Neural progenitor cell (in vitro differentiated cells): ENCODE measurements around the gene TUBB4B. TPM values are rescaled to one million over a fixed set of nuclear protein-coding genes. Genes with fewer than 3 reads are reported as not detected.

Experiments used
- DNase-seq: peaks from one replicate; pipeline ENCODE4 v3.0.0-alpha.2; 2016; ENCODE audit warnings: low spot score
- H2AFZ ChIP-seq: fragments of 200-600 bp; sonication (generic); replicated peaks from 2 replicates; pipeline ENCODE4 v1.6.1; 2016; ENCODE audit warnings: antibody characterized with exemption
- H3F3A ChIP-seq: fragments of 200-600 bp; sonication (generic); 2 replicates; pipeline ENCODE4 v1.6.1; 2016; ENCODE audit warnings: antibody characterized with exemption, low read depth
- H3K27ac ChIP-seq: fragments of 200-600 bp; sonication (generic); 2 replicates; pipeline ENCODE4 v1.5.1; 2016; ENCODE audit warnings: mild to moderate bottlenecking
- H3K27me3 ChIP-seq: fragments of 200-600 bp; sonication (generic); 2 replicates; pipeline ENCODE4 v1.6.1; 2016; ENCODE audit warnings: mild to moderate bottlenecking, moderate library complexity
- H3K36me3 ChIP-seq: fragments of 200-600 bp; sonication (generic); 2 replicates; pipeline ENCODE4 v1.5.1; 2016
- H3K4me1 ChIP-seq: fragments of 200-600 bp; sonication (generic); 2 replicates; pipeline ENCODE4 v1.6.1; 2016; ENCODE audit warnings: mixed run types
- H3K4me2 ChIP-seq: fragments of 200-600 bp; sonication (generic); 2 replicates; pipeline ENCODE4 v1.6.1; 2016
- H3K4me3 ChIP-seq: fragments of 200-600 bp; sonication (generic); 2 replicates; pipeline ENCODE4 v1.5.1; 2016
- H3K79me2 ChIP-seq: fragments of 200-600 bp; sonication (generic); 2 replicates; pipeline ENCODE4 v1.6.1; 2016; ENCODE audit warnings: low read depth
- H3K9ac ChIP-seq: fragments of 200-600 bp; sonication (generic); 2 replicates; pipeline ENCODE4 v1.6.1; 2016
- H3K9me3 ChIP-seq: fragments of 200-600 bp; sonication (generic); 2 replicates; pipeline ENCODE4 v1.5.1; 2016; ENCODE audit warnings: low read depth
- H4K20me1 ChIP-seq: fragments of 200-600 bp; sonication (generic); 2 replicates; pipeline ENCODE4 v1.6.1; 2016; ENCODE audit warnings: low read depth
- H3K27ac Mint-ChIP-seq: 3 replicates; pipeline ENCODE4 v1.8.0; 2021; ENCODE audit warnings: mixed read lengths
- H3K27me3 Mint-ChIP-seq: 2 replicates; pipeline ENCODE4 v1.8.0; 2022; ENCODE audit warnings: low read depth, mild to moderate bottlenecking, inconsistent platforms, moderate library complexity, mixed read lengths; ENCODE audit not compliant: insufficient read depth
- H3K36me3 Mint-ChIP-seq: 3 replicates; pipeline ENCODE4 v1.8.0; 2021; ENCODE audit warnings: mixed read lengths
- H3K4me1 Mint-ChIP-seq: 3 replicates; pipeline ENCODE4 v1.8.0; 2021; ENCODE audit warnings: mixed read lengths
- H3K4me3 Mint-ChIP-seq: 3 replicates; pipeline ENCODE4 v1.8.0; 2021; ENCODE audit warnings: mild to moderate bottlenecking, moderate library complexity, mixed read lengths
- H3K9me3 Mint-ChIP-seq: 3 replicates; pipeline ENCODE4 v1.8.0; 2020; ENCODE audit warnings: mixed read lengths
- CTCF ChIP-seq: fragments of 200-600 bp; sonication (generic); IDR thresholded peaks from 2 replicates; pipeline ENCODE4 v1.5.1; 2017; ENCODE audit warnings: antibody characterized with exemption, mild to moderate bottlenecking
- EZH2 ChIP-seq: fragments of 200-600 bp; sonication (generic); IDR thresholded peaks from 2 replicates; pipeline ENCODE4 v1.6.1; 2017; ENCODE audit warnings: antibody characterized with exemption, mild to moderate bottlenecking, moderate library complexity
- EZH2phosphoT487 ChIP-seq: fragments of 200-600 bp; sonication (generic); IDR thresholded peaks from 2 replicates; pipeline ENCODE4 v1.6.1; 2017; ENCODE audit warnings: antibody characterized with exemption
- total RNA-seq: library from RNA; depleted of rRNA; stranded (reverse); fragments of >200 nt; gene quantifications from 2 replicates; pipeline ENCODE4 v1.2.3, GENCODE V29; 2015; ENCODE audit warnings: low replicate concordance

The TUBB4B gene
- total RNA-seq, 1 donor from 2014 or later, result 183 TPM

DNA sequence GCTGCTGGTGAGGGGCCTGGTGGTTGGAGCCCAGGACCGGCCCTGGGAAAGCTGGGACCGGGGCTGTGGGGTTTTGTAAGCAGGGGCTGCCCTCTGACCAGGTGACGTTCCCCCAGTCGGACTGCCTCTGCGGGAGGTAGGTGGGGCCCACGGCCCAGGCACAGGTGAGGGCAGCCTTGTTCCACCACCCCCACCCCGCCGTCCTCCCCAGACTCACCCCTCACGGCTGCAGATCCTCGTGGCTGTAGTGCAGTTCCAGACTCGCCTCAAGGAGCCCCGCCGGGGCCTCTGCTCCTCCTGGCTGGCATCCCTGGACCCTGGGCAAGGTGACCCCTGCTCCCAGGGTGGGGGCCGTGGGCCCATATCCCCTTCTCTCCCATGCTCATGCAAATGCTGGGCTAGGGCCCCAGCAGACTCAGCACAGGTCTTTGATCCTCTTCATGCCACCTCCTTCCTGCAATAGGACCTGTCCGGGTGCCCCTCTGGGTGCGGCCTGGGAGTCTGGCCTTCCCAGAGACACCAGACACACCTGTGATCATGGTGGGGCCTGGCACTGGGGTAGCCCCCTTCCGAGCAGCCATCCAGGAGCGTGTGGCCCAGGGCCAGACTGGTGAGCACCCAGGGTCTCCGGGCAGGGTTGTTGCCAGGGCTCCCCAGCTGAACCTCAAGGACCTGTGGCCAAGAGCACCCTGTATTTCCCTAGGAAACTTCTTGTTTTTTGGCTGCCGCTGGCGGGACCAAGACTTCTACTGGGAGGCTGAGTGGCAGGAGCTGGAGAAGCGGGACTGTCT is 25.7 kb upstream of the TUBB4B start:
- Histone ChIP-seq H3K27me3 (no peaks in the 10 kb centered on the region), H3K36me3 (no peaks in the 10 kb centered on the region)
- H3K36me3 Mint-ChIP-seq, result peaks cover 5% of the 10 kb centered on the region

GRCh38 chr9:137216188-137216965 is 24.7 kb upstream of the TUBB4B start:
- no peaks in the 10 kb centered on the region for H3F3A ChIP-seq
- no peak for DNase-seq
- TF ChIP-seq CTCF, result no peak
- no peak for TF ChIP-seq EZH2
- TF ChIP-seq EZH2phosphoT487, result no peak
- Mint-ChIP-seq H3K4me1 (no peaks in the 10 kb centered on the region), H3K36me3 (peaks cover 3% of the 10 kb centered on the region), H3K9me3 (no peaks in the 10 kb centered on the region), H3K27me3 (peaks cover 2% of the 10 kb centered on the region), H3K27ac (no peak overlapping the region), H3K4me3 (no peak overlapping the region)
- H3K9me3 ChIP-seq, result no peaks in the 10 kb centered on the region
- no peaks in the 10 kb centered on the region for H3K79me2 ChIP-seq
- H3K4me3 ChIP-seq, result no peak overlapping the region
- H4K20me1 ChIP-seq, result peaks cover 7% of the 10 kb centered on the region
- no peak overlapping the region for H3K4me2 ChIP-seq
- no peak overlapping the region for H3K27ac ChIP-seq
- H3K27me3 ChIP-seq, result peaks cover 9% of the 10 kb centered on the region
- H3K9ac ChIP-seq, result no peak overlapping the region
- peaks cover 1% of the 10 kb centered on the region for H3K4me1 ChIP-seq
- H2AFZ ChIP-seq, result no peak overlapping the region
- no peaks in the 10 kb centered on the region for H3K36me3 ChIP-seq

More for the DNA sequence above, 25.7 kb upstream of the TUBB4B start:
- Mint-ChIP-seq H3K9me3 (no peaks in the 10 kb centered on the region), H3K4me3 (no peak overlapping the region), H3K27ac (no peak overlapping the region), H3K27me3 (peaks cover 2% of the 10 kb centered on the region), H3K4me1 (no peaks in the 10 kb centered on the region)
- TF ChIP-seq CTCF (no peak), EZH2 (no peak), EZH2phosphoT487 (no peak)
- Histone ChIP-seq H3K79me2 (no peaks in the 10 kb centered on the region), H3K4me2 (no peak overlapping the region), H4K20me1 (peaks cover 7% of the 10 kb centered on the region), H3K9me3 (no peaks in the 10 kb centered on the region), H3K4me3 (no peak overlapping the region), H3K9ac (no peak overlapping the region), H3K4me1 (no peaks in the 10 kb centered on the region), H2AFZ (no peak overlapping the region), H3F3A (no peaks in the 10 kb centered on the region), H3K27ac (no peak overlapping the region)
- no peak for DNase-seq

DNA sequence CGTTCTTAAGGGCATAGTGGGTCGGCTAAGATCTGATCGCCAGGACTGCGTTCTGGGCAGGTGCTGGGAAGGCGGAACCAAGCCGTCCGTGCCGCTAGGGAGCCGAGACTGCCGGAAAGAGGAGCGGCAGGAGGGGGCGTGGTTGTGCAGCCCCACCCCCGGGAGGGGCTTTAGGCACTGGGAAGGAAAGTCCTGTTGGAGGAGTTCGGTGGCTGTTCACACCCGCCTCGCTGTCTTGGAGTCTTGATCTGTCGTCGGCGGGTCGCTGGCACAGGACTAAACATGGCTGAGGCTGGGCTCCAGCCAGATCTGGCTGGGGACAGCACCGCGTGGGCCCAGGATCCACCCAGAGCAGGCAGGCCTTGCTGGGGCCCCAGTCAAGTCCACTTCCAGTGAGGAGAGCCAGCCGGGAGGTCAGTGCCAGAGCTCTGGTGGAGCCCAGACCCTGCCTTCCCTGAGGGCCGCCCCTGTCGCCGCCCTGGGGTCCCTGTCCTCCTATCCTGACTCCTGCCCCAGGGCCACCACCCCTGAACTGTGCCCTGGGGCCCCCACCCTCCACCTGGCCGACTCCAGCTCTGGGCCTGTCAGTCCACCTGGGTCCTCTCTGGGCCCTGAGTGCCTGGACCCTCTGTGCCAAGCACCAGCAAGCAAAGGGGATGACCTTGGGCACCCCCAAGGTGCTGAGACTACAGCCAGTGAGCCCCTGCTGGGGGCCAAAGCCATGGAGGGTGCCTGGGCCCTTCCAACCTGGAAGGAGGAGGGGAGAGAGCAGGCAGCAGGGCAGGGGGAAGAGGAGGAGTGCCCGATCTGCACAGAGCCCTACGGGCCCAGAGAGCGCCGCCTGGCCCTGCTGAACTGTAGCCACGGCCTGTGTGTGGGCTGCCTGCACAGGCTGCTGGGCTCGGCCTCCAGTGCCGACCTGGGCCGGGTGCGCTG is 23.5 kb upstream of the TUBB4B start:
- TF ChIP-seq EZH2, result no peak
- TF ChIP-seq CTCF, result no peak
- no peak for TF ChIP-seq EZH2phosphoT487
- Histone ChIP-seq H3K27ac (no peak overlapping the region), H2AFZ (no peak overlapping the region), H3F3A (peaks cover 4% of the 10 kb centered on the region), H3K36me3 (no peaks in the 10 kb centered on the region), H3K4me2 (no peak overlapping the region), H3K4me1 (peaks cover 7% of the 10 kb centered on the region), H4K20me1 (peaks cover 7% of the 10 kb centered on the region), H3K79me2 (no peaks in the 10 kb centered on the region), H3K27me3 (peaks cover 18% of the 10 kb centered on the region), H3K9me3 (no peaks in the 10 kb centered on the region), H3K4me3 (no peak overlapping the region), H3K9ac (no peak overlapping the region)
- H3K4me3 Mint-ChIP-seq, result peak overlapping the region; percentile 60
- DNase-seq, result peak; percentile 60
- H3K27ac Mint-ChIP-seq, result no peak overlapping the region
- H3K27me3 Mint-ChIP-seq, result peaks cover 2% of the 10 kb centered on the region
- no peaks in the 10 kb centered on the region for H3K9me3 Mint-ChIP-seq
- no peaks in the 10 kb centered on the region for H3K4me1 Mint-ChIP-seq
- H3K36me3 Mint-ChIP-seq, result peaks cover 3% of the 10 kb centered on the region
